LNCaP clone FGC (cell line): ENCODE data around the gene ANGPTL2.
"Not testable (repeated sequence)": the region's sequence is repeated elsewhere in the genome, so short reads cannot be mapped to it uniquely, and the experiment has no call there.

ENCODE experiments used
- DNase-seq: peaks from one replicate; pipeline ENCODE4 v3.0.0-alpha.2; 2011; ENCODE audit warnings: low read depth
- H3K4me3 ChIP-seq: 2 replicates; pipeline ENCODE4 v1.5.1; 2011; ENCODE audit warnings: mild to moderate bottlenecking, low read depth, low read length, control low read depth
- CTCF ChIP-seq: IDR thresholded peaks from 2 replicates; pipeline ENCODE4 v1.5.1; 2012; ENCODE audit warnings: mild to moderate bottlenecking; ENCODE audit not compliant: control insufficient read depth, insufficient read depth; ENCODE audit errors: extremely low read depth

The ANGPTL2 gene

GRCh38 chr9:127122176-127123063 is at the start of gene ANGPTL2:
ANGPTL2 (minus strand) TSS chr9:127122635; CDS start chr9:127108731, 13,904 bp downstream.
- no peak within 1 kb of the TSS for H3K4me3 ChIP-seq
- DNase-seq = no peak
- no peak for TF ChIP-seq CTCF

- H3K4me3 ChIP-seq, DNase-seq: not testable (repeated sequence)
These were observed 48.9 kb upstream of the ANGPTL2 start for GRCh38 chr9:127171348-127171747.

GRCh38 chr9:127170652-127171051 is 48.2 kb upstream of the ANGPTL2 start:
- DNase-seq = no peak
- H3K4me3 ChIP-seq = no peak overlapping the region
- TF ChIP-seq CTCF = no peak

- DNase-seq = no peak
- no peak for TF ChIP-seq CTCF
- H3K4me3 ChIP-seq = no peak overlapping the region
These were observed 47.7 kb upstream of the ANGPTL2 start for GRCh38 chr9:127170103-127170502.

GRCh38 chr9:127169575-127169883 is 47.1 kb upstream of the ANGPTL2 start:
- H3K4me3 ChIP-seq = no peak overlapping the region
- TF ChIP-seq CTCF = no peak
- no peak for DNase-seq

GRCh38 chr9:127168756-127169574 is 46.5 kb upstream of the ANGPTL2 start:
- no peak overlapping the region for H3K4me3 ChIP-seq
- no peak for TF ChIP-seq CTCF
- DNase-seq = no peak

- no peak for TF ChIP-seq CTCF
- H3K4me3 ChIP-seq = no peak overlapping the region
- DNase-seq = no peak
These were observed 45.3 kb upstream of the ANGPTL2 start for GRCh38 chr9:127167560-127168326.
